ENCODE data around the gene STAB2.

- TF ChIP-seq POLR2AphosphoS5 (IDR thresholded peaks at IDR 0.05; ENCODE audit: low read depth, low read length) (no peak), CTCF (IDR thresholded peaks at IDR 0.05) (no peak; the same call in 1 of the 2 replicates), REST (IDR thresholded peaks at IDR 0.05; ENCODE audit: low read depth, low read length) (no peak), RAD21 (IDR thresholded peaks at IDR 0.05; ENCODE audit: low read length) (no peak), TEAD4 (IDR thresholded peaks at IDR 0.05; ENCODE audit: borderline replicate concordance, insufficient read depth) (no peak), PBX3 (IDR thresholded peaks at IDR 0.05) (no peak), JUND (IDR thresholded peaks at IDR 0.05) (no peak), MXI1 (IDR thresholded peaks at IDR 0.05; ENCODE audit: low read depth, low read length) (no peak), TCF12 (IDR thresholded peaks at IDR 0.05) (no peak)
These were observed 15.8 kb upstream of the STAB2 start for GRCh38 chr12:103571286-103571685.

All from SK-N-SH (cell line).